ENCODE results near the gene BMP2K.

GRCh38 chr4:78923464-78924312 is 147.5 kb downstream of the BMP2K start:
- TF ChIP-seq CTCF (IDR thresholded peaks at IDR 0.05) (no peak), POLR2A (IDR thresholded peaks at IDR 0.05) (no peak)
